ELR (cell line): ENCODE measurements around the gene PHETA2.
"Not testable (repeated sequence)": the region's sequence is repeated elsewhere in the genome, so short reads cannot be mapped to it uniquely, and the experiment has no call there.

Source experiments
- DNase-seq: peaks from one replicate; pipeline ENCODE4 v3.0.0-alpha.2; 2015; ENCODE audit warnings: low read depth

Gene PHETA2

DNA sequence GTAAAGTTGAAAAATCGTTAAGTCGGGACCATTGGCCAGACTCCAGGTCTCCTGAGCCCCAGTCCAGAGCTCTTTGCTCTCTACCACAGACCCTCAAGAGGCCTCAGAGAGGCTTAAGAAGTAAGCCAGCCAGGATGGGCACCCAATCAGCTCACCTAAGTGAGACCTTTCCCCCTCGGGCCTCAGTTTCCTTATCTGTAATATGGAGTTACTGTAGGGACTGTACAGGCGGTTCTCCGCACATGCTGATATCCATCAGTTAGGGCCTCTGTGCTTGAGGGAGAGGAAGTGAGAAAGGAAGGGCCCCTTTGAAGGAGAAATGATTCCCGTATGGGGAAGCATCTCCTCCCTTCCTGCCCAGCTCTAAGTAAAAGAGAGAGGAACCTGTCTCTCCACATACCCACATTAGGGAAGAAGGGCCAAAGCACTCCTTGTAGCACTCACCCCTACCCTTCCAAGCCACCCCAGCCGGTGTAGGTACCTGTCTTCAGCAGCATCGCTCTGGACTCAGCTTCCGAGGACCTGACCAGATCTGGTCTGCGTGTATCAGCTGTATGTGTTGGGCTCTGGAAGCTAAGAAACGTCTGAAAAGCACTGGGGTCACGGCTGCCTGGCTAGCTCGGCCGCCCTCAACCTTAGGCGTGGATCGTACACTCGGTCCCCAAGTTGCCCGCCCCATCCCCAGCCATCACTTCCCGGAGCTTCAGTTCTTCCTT lies 4.1 kb upstream of the PHETA2 start:
- peak; percentile 28 for DNase-seq

- DNase-seq = peak; percentile 99
Observed at GRCh38 chr22:42070517-42071422, 3.3 kb upstream of the PHETA2 start, which contains the start of gene NAGA. Gene NAGA (minus strand): TSS chr22:42070812. CDS start chr22:42070297, 515 bp downstream.

- not testable (repeated sequence) for DNase-seq
Observed at GRCh38 chr22:42071508-42071907, 2.5 kb upstream of the PHETA2 start.

DNA sequence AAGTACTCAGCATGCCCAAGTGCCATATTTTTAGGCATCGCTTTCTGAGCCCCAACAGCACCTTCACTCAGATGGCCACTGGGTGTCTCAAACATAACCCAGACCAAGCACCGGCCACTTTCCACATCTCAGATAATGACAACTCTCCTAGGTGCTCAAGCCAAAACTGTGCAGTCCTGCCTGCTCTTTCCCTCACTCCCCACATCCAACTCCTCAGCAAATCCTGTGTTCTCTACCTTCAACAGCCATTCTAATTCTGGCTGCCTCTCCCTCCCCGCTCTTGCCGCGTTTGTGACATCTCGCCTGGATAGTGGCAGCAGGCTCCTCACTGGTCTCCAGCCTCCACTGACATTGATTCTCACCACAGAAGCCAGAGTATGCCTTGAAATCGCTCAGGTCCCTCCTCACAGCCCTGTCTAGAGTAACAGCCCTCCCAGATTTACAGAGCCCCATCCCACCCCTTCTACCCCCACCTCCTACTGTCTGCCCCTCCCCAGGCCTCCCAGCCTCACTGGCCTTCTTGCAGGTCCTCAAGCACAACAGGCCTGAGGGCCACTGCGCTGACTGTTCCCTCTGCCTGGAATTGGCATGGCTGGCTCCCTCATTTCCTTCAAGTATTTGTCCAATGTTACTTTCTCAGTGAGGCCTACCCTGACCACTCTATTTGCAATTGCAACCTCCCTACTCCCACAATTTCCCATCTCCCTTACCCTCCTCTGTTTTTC lies 1.3 kb upstream of the PHETA2 start:
- no peak for DNase-seq

DNA sequence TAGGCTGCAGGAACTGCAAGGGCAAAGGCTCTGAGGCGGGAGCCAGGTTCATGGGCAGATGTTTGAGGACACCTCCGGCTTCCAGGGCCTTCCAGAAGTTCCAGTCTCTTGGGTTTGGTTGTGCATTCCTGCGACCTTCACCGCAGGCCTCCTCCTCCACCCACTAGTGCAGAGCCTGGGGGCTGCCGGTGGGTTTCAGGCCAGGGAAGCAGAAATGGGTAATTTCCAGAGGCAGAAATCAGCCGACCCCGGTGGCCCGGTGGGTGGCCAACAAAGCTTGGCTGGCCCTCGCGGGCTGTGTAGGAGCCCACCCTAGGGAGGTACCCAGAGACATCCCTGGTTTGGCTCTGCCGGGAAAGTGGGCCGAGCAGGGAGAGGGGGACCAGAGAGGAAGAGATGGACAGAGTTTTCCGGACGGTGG lies 417 bp upstream of the PHETA2 start:
- no peak for DNase-seq

DNA sequence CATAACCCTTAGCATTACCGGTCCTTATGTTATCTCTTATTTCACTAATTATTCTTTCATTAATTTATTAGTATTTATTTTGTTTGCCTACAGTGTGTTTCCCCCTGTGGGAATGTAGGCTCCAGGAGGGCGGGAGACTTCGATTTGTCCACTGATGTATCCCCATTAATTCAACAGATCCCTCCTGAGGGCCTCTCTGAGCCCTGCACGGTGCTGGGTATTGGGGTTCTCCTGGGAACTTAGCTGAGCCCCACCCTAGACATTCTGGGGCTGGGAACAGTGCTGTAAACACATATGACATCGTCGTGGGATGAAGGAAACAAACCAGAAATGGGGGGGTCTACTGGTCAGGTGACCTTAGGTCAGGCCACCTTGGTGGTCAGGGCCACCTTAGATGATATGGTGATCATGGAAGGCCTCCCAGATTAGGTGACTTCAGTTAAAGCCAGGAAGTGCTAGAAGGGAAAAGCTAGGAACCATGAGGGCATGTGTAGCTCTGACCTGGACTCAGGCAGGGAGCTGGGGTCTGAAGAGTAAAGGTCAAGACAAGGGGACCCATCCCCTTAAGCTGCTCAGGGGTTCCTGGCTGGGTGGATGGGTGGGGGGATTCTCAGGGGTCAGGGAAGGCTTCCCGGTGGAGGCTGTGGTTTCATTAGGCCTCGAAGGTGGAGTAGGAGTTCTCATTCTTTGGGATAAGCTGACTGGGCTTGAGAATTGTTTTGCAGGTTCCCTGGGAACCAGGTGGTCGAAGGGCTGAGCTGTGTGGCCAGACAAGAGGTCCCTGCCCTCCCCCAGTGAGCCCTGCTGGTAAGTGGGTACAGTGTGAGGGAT lies 1.0 kb downstream of the PHETA2 start:
- DNase-seq = no peak

DNA sequence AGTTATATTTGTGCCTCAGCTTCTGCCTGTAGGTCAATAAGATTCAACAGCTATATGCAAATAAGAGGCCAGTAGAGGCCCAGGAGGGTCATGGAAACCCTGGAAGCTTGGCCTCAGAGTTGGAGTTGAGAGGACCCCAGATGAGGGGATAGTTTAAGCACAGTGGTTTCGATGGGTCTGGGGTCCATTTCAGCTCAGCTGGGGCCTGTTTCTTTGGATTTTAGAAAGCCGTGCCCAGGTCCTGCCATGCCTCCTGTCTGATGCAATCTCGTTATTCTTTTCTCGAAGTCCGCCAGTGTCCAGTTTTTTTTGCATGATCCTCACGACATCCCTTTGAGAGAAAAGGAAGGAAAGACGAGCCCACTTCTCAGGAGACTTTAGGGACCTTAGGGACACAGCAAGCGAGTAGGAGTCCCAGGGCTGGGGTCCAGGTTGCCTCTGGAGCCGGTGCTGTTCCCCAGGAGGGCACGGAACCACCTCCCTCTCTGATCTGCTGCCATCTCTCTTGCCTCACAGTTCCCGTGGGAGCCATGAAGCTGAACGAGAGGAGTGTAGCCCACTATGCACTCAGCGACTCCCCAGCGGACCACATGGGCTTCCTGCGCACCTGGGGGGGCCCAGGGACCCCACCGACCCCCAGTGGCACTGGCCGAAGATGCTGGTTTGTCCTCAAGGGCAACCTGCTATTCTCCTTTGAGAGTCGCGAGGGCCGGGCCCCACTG lies 2.9 kb downstream of the PHETA2 start:
- no peak for DNase-seq

DNA sequence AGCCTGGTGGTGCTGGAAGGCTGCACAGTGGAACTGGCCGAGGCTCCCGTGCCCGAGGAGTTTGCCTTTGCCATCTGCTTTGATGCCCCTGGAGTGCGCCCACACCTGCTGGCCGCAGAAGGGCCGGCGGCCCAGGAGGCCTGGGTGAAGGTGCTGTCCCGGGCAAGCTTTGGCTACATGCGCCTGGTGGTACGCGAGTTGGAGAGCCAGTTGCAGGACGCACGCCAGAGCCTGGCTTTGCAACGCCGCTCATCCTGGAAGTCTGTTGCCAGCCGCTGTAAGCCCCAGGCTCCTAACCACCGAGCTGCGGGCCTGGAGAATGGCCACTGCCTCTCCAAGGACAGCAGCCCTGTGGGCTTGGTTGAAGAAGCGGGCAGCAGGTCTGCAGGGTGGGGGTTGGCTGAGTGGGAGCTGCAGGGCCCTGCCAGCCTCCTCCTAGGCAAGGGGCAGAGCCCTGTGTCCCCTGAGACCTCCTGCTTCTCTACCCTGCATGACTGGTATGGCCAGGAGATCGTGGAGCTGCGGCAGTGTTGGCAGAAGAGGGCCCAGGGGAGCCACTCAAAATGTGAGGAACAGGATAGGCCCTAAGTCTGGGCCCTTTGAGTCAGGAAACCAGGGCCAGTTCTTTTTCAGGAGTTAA lies 3.6 kb downstream of the PHETA2 start:
- no peak for DNase-seq

GRCh38 chr22:42078469-42079318 lies 4.6 kb downstream of the PHETA2 start:
- no peak for DNase-seq

DNA sequence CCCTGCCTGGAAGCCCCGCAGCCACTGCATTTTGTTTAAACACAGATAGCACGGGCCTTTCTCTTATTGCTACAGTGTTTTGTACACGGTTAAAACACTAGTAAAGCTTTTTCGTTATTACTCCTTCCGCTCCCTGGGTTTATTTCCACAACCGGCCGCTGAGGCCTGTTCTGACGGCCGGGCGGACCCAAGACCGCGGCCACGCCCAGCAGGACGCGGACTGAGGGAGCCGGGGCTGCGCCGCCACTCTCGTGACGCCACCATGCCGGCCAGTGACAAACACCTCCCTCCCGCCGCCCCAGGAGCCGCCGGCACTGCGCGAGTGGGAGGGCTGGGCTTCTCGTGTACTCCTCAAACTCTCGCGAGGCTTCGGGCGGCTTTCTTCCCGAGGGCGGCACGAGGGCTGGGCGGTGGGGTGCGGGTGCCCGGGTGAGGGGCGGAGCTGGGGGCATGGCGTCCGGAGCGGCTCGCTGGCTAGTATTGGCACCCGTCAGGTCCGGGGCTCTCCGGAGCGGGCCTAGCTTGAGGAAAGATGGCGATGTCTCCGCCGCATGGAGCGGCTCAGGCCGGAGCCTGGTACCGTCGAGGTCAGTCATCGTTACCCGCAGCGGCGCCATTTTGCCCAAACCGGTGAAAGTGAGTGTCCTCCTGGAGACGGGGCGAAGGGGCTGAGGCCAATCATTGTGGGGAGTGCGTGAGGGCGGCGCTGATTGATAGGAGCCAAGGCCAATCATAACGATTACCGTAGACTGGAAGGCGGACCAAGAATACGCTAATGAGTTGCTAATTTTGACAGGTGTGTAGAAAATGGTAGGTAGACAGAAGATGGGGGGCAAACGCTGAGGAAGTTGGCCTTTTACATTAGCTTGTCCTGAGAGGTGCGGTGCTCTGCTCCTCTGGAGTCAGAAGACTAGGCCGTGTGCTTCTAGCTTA lies 5.5 kb downstream of the PHETA2 start, which contains the start of gene SMDT1:
SMDT1 (plus strand) TSS at position 382 of the 933 bp plus-strand sequence; CDS start at position 451, 69 bp downstream.
- DNase-seq = peak; percentile 99

DNA sequence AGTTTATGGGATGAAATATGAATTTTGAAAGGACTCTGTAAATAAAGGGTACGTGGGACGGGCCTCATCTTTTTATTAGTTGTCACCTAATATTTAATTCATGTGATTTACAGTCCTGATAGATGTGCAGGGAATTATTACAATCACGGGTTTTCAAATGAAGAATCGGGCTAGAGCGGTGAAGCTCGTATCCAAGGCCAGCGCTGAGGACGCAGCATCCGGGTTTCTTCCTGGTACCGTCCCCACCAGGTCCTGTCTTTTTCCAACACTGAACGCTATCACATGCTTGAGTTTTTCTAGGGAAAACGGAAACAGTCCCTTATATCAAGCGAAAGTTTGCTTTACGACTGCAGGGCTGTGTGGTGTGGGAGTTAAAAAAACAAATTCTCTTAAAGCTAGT lies 6.2 kb downstream of the PHETA2 start:
- peak; percentile 52 for DNase-seq

DNA sequence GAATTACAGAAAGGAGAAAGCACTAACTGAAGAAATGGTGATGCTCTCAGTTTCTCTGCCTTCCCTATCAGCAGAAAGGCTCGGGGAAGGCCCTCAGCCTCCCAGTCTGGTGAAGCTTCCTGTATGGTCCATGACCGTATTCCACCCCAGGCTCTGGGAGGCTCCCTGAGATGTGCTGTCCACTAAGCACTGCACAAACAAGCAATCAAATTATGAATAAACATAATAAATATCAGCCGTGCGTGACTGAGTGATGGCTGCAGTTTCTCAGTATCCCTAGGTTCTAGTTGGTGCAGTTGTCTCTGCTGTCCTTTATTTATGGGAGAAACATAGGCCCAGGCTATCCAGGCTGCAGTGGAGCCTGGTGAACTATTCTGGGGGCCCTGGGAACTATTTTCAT lies 9.1 kb downstream of the PHETA2 start:
- no peak for DNase-seq

DNA sequence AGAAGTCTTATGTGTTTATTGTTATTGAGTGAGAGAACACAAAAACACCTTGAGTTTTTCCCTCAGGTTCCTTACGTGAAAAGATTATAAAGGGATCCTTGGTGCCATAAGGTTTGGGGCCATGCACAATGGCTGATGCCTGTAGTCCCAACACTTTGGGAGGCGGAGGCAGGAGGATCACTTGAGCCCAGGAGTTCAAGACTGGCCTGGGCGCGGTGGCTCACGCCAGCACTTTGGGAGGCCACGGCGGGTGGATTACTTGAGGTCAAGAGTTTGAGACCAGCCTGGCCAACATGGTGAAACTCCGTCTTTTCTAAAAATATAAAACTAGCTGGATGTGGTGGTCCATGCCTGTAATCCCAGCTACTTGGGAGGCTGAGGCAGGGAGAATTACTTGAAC lies 10.8 kb downstream of the PHETA2 start:
- DNase-seq = no peak

DNA sequence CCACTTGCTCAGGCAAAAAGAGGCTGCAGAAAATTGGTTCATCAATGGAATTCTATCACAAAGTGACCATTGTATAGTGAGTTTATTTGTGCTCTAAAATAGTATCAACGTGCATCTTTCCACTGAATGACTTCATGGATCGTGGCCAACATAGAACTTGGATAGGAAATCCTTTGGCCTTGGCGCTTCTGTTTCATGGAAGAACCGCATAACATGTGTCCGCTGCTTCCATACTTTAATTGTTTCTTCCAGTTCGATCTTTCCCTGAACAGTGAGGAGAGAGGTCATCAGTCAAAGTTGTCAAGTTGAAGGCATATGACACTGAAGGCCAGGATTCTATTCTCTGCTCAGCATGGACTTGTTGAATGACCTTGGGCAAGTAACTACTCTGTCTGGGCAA lies 12.0 kb downstream of the PHETA2 start:
- DNase-seq = no peak

- peak; percentile 99 for DNase-seq
Observed at GRCh38 chr22:42090596-42091454, 16.8 kb downstream of the PHETA2 start, which contains the start of gene NDUFA6. Gene NDUFA6 (minus strand): TSS chr22:42090772. CDS start chr22:42090744, 28 bp downstream.

DNA sequence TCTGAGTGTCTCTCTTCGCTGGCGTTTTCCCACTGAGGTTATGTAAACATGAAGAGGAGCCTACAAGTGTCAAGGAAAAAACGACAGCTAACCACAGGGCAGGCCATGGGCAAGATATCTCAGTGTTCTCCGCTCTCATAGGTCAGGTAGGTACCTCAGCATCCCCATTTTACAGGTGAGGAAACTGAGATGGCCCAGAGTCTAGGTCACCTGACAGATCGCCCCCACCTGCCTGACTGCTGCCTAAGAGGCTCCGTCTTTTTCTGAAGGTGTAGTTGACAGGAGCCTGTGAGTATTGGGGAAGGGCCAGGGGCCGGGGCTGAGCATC lies 17.4 kb downstream of the PHETA2 start:
- DNase-seq = no peak

GRCh38 chr22:42101199-42101598 lies 27.2 kb downstream of the PHETA2 start:
- DNase-seq = no peak
